Keratinocyte (primary cell): ENCODE data around the gene SUSD4.

Experiments
- EZH2 ChIP-seq: IDR thresholded peaks from one replicate; pipeline ENCODE4 v1.6.1; 2012; ENCODE audit warnings: inconsistent platforms, mild to moderate bottlenecking, low read length, moderate library complexity
- TF ChIP-seq, protein P1 (sequence below), 3 experiments: IDR thresholded peaks in 1 of 3; conservative IDR thresholded peaks in 1 of 3; optimal IDR thresholded peaks in 1 of 3; 2 replicates in 2 of 3; 3 replicates in 1 of 3; pipeline versions ENCODE3 to v1.5.1; 2011; ENCODE audit warnings: low read length in 3 of 3, mild to moderate bottlenecking in 3 of 3, moderate library complexity in 2 of 3, control low read depth in 1 of 3, inconsistent platforms in 1 of 3; ENCODE audit not compliant: insufficient read depth in 2 of 3; ENCODE audit errors: extremely low read depth in 1 of 3

DNA sequence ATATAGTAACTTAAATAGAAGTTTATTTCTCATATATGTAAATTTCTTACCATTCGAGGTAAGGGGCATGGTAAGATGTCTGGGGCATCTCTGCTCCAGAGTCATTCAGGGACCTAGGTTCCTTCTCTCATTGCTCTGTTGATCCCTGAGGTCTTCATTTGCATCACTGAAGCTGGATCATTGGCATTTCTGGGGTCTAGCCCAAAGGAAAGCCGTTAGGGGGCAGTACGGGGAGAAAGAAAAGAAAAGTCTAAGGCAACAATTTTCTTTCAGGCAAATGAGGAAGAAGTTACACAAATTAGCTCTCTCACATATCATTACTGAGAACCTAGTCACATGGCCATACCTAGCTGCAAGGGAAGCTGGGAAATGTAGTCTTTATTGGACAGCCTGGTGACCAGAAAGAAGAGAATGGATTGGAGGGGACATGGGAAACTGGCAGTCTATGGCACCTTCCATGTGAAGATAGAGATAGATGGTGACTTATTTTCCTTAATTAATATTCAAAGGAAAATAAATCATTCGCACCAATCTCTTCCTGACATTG, 10.2 kb upstream of the SUSD4 start:
- TF ChIP-seq, protein P1, sequence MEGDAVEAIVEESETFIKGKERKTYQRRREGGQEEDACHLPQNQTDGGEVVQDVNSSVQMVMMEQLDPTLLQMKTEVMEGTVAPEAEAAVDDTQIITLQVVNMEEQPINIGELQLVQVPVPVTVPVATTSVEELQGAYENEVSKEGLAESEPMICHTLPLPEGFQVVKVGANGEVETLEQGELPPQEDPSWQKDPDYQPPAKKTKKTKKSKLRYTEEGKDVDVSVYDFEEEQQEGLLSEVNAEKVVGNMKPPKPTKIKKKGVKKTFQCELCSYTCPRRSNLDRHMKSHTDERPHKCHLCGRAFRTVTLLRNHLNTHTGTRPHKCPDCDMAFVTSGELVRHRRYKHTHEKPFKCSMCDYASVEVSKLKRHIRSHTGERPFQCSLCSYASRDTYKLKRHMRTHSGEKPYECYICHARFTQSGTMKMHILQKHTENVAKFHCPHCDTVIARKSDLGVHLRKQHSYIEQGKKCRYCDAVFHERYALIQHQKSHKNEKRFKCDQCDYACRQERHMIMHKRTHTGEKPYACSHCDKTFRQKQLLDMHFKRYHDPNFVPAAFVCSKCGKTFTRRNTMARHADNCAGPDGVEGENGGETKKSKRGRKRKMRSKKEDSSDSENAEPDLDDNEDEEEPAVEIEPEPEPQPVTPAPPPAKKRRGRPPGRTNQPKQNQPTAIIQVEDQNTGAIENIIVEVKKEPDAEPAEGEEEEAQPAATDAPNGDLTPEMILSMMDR (optimal IDR thresholded peaks at IDR 0.05 in 1 of 3, IDR thresholded peaks at IDR 0.05 in 1 of 3, conservative IDR thresholded peaks at IDR 0.05 in 1 of 3; ENCODE audit: extremely low read depth in 1 of 3, insufficient read depth in 2 of 3, low read length in 3 of 3), result no peak
- TF ChIP-seq EZH2, result no peak
